Measurements from ENCODE around the gene TOMM20L. TPM values are rescaled to one million over a fixed set of nuclear protein-coding genes. Genes with fewer than 3 reads are reported as not detected.

The TOMM20L gene
- total and polyA plus RNA-seq, 2 of the 13 experiments (the other 11 are each of a cell fraction or from before 2014, with no cell fraction given), result 0.46 TPM; not detected in 1

DNA sequence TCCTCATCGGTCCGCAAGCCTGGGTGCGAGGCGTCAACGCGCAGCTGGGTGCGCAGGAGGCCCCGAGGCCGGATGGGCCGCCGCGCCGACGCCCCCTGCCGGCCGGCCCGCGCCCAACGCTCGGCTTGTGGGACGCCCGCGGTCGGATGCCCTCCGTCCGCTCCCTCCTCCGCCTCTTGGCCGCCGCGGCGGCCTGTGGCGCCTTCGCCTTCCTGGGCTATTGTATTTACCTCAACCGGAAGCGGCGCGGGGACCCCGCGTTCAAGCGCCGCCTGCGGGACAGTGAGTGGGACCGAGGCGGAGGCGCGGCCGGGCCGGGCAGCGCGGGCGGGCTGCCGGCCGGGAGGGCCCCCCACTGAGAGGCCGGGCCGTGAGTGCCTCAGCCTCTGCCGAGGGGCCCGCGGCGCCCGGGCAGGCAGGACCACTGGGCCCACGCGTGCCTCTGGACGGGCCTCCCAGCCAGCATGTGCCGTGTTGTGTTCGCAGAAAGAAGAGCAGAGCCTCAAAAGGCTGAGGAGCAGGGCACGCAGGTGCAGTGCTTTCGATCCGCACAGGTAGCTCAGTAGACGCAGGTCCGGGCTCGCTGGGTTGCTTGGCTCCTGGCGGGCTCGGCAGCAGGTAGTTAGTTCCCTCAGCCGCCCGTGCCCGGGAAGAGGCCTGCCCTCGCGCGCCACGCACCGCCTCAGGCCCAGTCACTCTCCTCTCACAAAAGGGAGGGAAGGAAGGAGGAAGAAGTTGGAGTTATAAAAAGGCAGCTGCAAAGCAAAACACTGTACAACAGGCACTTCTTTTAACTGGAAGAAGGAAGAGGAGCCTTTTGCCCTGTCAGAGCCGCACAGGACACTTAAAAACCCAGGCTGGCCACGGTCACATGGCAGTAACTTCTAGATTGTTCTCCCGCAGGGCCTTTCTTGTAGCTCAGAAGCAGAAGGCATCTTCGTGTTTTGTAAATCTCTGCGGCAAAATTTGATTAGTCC is at the start of gene TOMM20L (continued):
- 0 out of 2 replicates have a peak, but pooled peaks have one; percentile 7 for TF ChIP-seq ZNF281 (CRISPR knock-in tag; IDR thresholded peaks at IDR 0.05; ENCODE audit: borderline replicate concordance)
- no peak for TF ChIP-seq ELF1 (CRISPR knock-in tag; IDR thresholded peaks at IDR 0.05)
- peak; percentile 95 for TF ChIP-seq ZNF431 (CRISPR knock-in tag; IDR thresholded peaks at IDR 0.05; ENCODE audit: borderline replicate concordance, low read depth)
- peak; percentile 17; the same call in 1 of the 2 replicates for TF ChIP-seq SAP130 (CRISPR knock-in tag; IDR thresholded peaks at IDR 0.05; ENCODE audit: low read depth)
- peak; percentile 87 for TF ChIP-seq BCL6 (CRISPR knock-in tag; IDR thresholded peaks at IDR 0.05)
- peak; percentile 55; the same call in 1 of the 2 replicates for TF ChIP-seq THAP11 (CRISPR knock-in tag; IDR thresholded peaks at IDR 0.05)
- 0 out of 2 replicates have a peak, but pooled peaks have one; percentile 21 for TF ChIP-seq KLF12 (CRISPR knock-in tag; IDR thresholded peaks at IDR 0.05; ENCODE audit: borderline replicate concordance)
- TF ChIP-seq HNRNPH1 (optimal IDR thresholded peaks at IDR 0.05; ENCODE audit: low read depth, low read length), result no peak
- TF ChIP-seq NRL (CRISPR knock-in tag; IDR thresholded peaks at IDR 0.05; ENCODE audit: borderline replicate concordance), result 0 out of 2 replicates have a peak, but pooled peaks have one; percentile 44
- TF ChIP-seq, protein P1, sequence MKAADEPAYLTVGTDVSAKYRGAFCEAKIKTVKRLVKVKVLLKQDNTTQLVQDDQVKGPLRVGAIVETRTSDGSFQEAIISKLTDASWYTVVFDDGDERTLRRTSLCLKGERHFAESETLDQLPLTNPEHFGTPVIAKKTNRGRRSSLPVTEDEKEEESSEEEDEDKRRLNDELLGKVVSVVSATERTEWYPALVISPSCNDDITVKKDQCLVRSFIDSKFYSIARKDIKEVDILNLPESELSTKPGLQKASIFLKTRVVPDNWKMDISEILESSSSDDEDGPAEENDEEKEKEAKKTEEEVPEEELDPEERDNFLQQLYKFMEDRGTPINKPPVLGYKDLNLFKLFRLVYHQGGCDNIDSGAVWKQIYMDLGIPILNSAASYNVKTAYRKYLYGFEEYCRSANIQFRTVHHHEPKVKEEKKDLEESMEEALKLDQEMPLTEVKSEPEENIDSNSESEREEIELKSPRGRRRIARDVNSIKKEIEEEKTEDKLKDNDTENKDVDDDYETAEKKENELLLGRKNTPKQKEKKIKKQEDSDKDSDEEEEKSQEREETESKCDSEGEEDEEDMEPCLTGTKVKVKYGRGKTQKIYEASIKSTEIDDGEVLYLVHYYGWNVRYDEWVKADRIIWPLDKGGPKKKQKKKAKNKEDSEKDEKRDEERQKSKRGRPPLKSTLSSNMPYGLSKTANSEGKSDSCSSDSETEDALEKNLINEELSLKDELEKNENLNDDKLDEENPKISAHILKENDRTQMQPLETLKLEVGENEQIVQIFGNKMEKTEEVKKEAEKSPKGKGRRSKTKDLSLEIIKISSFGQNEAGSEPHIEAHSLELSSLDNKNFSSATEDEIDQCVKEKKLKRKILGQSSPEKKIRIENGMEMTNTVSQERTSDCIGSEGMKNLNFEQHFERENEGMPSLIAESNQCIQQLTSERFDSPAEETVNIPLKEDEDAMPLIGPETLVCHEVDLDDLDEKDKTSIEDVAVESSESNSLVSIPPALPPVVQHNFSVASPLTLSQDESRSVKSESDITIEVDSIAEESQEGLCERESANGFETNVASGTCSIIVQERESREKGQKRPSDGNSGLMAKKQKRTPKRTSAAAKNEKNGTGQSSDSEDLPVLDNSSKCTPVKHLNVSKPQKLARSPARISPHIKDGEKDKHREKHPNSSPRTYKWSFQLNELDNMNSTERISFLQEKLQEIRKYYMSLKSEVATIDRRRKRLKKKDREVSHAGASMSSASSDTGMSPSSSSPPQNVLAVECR (CRISPR knock-in tag; IDR thresholded peaks at IDR 0.05; ENCODE audit: borderline replicate concordance), result peak; percentile 55
- TF ChIP-seq ADNP (CRISPR knock-in tag; IDR thresholded peaks at IDR 0.05), result peak; percentile 81
- peak; percentile 63; the same call in 1 of the 2 replicates for TF ChIP-seq TFAP4 (IDR thresholded peaks at IDR 0.05; ENCODE audit: borderline replicate concordance, low read depth)
- peak; percentile 25; the same call in 1 of the 2 replicates for TF ChIP-seq ZNF766 (CRISPR knock-in tag; IDR thresholded peaks at IDR 0.05; ENCODE audit: borderline replicate concordance)
- TF ChIP-seq USF2 (IDR thresholded peaks at IDR 0.05; ENCODE audit: low read depth, low read length), result no peak
- TF ChIP-seq USF2 (CRISPR knock-in tag; IDR thresholded peaks at IDR 0.05; ENCODE audit: borderline replicate concordance), result no peak
- 0 out of 2 replicates have a peak, but pooled peaks have one; percentile 9 for TF ChIP-seq ZNF552 (CRISPR knock-in tag; IDR thresholded peaks at IDR 0.05; ENCODE audit: borderline replicate concordance)

Data from HepG2 (cell line).